ENCODE data around the gene PDE4D. TPM values are rescaled to one million over a fixed set of nuclear protein-coding genes. Genes with fewer than 3 reads are reported as not detected.

Gene PDE4D
- total and polyA plus RNA-seq, 2 donors (not counting 3 experiments of a cell fraction or from before 2014, with no cell fraction given): 34.5 to 51.2 TPM

DNA sequence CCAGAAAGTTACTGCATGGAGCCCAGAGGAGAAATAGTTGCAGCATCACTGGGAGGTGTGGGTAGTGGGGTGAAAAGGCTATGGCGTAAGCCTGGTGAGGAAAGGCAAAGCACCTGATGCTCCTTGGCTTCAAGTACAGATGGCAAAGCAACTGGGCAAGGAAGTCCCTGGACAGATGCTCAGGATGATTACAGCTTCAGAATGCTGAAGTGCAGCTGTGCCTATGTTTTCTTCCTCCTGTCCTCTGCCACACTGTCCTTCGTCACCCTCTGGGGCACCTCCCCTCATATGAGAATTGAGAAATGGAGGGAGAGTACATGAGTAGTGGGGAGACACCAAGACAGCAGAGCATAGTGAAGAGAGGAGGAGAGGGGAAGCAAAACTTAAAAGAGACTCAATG, 328.0 kb downstream of the PDE4D start:
- CTCF ChIA-PET: no interaction called here
- Histone ChIP-seq H3K79me2 (ENCODE audit: control insufficient read depth, insufficient read depth, low read length) (no peaks in the 10 kb centered on the region), H3K4me2 (ENCODE audit: insufficient read depth, low read length) (no peak overlapping the region), H3K36me3 (ENCODE audit: control insufficient read depth in 2 of 2, extremely low read depth in 1 of 2, insufficient read depth in 2 of 2, low read length in 2 of 2) (no peaks in the 10 kb centered on the region), H3K9ac (replicated peaks; ENCODE audit: extremely low read depth, insufficient read depth, low read length) (no peak overlapping the region), H3K9me3 (replicated peaks; ENCODE audit: control insufficient read depth, insufficient read depth, low read length) (no peaks in the 10 kb centered on the region), H3K9me1 (replicated peaks; ENCODE audit: control insufficient read depth, extremely low read depth, insufficient read depth, low read length) (no peaks in the 10 kb centered on the region), H3K27ac (ENCODE audit: insufficient read depth, low read depth, low read length) (no peak overlapping the region), H3K27me3 (ENCODE audit: control insufficient read depth in 2 of 2, insufficient read depth in 2 of 2, low read length in 2 of 2) (no peaks in the 10 kb centered on the region), H2AFZ (ENCODE audit: low read depth, low read length) (no peak overlapping the region), H3K4me3 (replicated peaks in 1 of 3; ENCODE audit: insufficient read depth in 1 of 3, low read depth in 1 of 3, low read length in 3 of 3) (no peak overlapping the region), H4K20me1 (replicated peaks; ENCODE audit: control insufficient read depth, extremely low read depth, insufficient read depth, low read length) (no peaks in the 10 kb centered on the region), H3K4me1 (ENCODE audit: control insufficient read depth, extremely low read depth, insufficient read depth, low read length) (peaks cover 34% of the 10 kb centered on the region)
- BruUV-seq (replicated peaks): no TSS peak
- dilution Hi-C loops (cut with MboI; ENCODE audit: extremely low pct_ligation_motif_present, low sequenced_read_pairs): no loop called here
- intact Hi-C loops (cut with micrococcal nuclease): no loop called here
- TF ChIP-seq, protein P1, sequence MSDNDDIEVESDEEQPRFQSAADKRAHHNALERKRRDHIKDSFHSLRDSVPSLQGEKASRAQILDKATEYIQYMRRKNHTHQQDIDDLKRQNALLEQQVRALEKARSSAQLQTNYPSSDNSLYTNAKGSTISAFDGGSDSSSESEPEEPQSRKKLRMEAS (IDR thresholded peaks at IDR 0.05; ENCODE audit: insufficient read depth, insufficient read length): no peak
- no peak for TF ChIP-seq FOS (IDR thresholded peaks at IDR 0.05; ENCODE audit: borderline replicate concordance, insufficient read depth, low read length)
- TF ChIP-seq POLR2AphosphoS5 (IDR thresholded peaks at IDR 0.05; ENCODE audit: insufficient read depth, low read depth, low read length): no peak
- no peak for TF ChIP-seq EZH2 (IDR thresholded peaks at IDR 0.05; ENCODE audit: borderline replicate concordance, low read depth, low read length, severe bottlenecking)
- no peak for TF ChIP-seq POLR2A (IDR thresholded peaks at IDR 0.05; ENCODE audit: low read depth, low read length)
- POLR2A ChIA-PET: no interaction called here
- FAIRE-seq (no peak), DNase-seq (ENCODE audit: low read depth, low spot score) (no peak)

DNA sequence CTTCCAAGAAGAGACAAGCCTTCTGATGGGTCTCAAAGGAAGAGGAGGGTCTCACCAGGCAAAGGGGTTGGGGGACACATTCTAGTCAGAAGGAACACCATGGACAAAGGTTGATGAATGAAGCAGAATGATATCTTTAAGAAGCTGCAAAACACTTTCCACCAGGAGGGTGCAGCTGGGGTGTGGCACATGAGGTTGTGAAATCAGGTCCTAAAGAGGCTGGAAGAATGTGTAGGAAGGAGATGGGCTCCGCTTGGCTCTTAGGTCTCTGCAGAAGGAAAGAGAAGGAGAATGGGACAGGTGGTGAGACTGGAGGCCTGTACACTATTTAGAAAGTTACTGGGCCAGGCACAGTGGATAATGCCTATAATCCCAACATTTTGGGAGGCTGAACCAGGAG, 328.6 kb downstream of the PDE4D start:
- no peak overlapping the region for H3K4me2 ChIP-seq (ENCODE audit: insufficient read depth, low read length)
- no peak for FAIRE-seq
- H3K4me1 ChIP-seq (ENCODE audit: control insufficient read depth, extremely low read depth, insufficient read depth, low read length): peaks cover 40% of the 10 kb centered on the region
- dilution Hi-C loops (cut with MboI; ENCODE audit: extremely low pct_ligation_motif_present, low sequenced_read_pairs): no loop called here
- no peak overlapping the region for H2AFZ ChIP-seq (ENCODE audit: low read depth, low read length)
- BruUV-seq (replicated peaks): no TSS peak
- H3K36me3 ChIP-seq (ENCODE audit: control insufficient read depth in 2 of 2, extremely low read depth in 1 of 2, insufficient read depth in 2 of 2, low read length in 2 of 2): no peaks in the 10 kb centered on the region
- no peak overlapping the region for H3K4me3 ChIP-seq (replicated peaks in 1 of 3; ENCODE audit: insufficient read depth in 1 of 3, low read depth in 1 of 3, low read length in 3 of 3)
- no peaks in the 10 kb centered on the region for H4K20me1 ChIP-seq (replicated peaks; ENCODE audit: control insufficient read depth, extremely low read depth, insufficient read depth, low read length)
- no peaks in the 10 kb centered on the region for H3K27me3 ChIP-seq (ENCODE audit: control insufficient read depth in 2 of 2, insufficient read depth in 2 of 2, low read length in 2 of 2)
- TF ChIP-seq FOS (IDR thresholded peaks at IDR 0.05; ENCODE audit: borderline replicate concordance, insufficient read depth, low read length) (no peak), POLR2A (IDR thresholded peaks at IDR 0.05; ENCODE audit: low read depth, low read length) (no peak), JUN (IDR thresholded peaks at IDR 0.05; ENCODE audit: borderline replicate concordance, insufficient read depth, insufficient read length, low read depth) (no peak), EZH2 (IDR thresholded peaks at IDR 0.05; ENCODE audit: borderline replicate concordance, low read depth, low read length, severe bottlenecking) (no peak), GATA2 (IDR thresholded peaks at IDR 0.05; ENCODE audit: insufficient read depth, insufficient read length, low read depth, low read length) (no peak), MYC (IDR thresholded peaks at IDR 0.05; ENCODE audit: low read depth, low read length) (no peak)
- TF ChIP-seq, protein P1 (IDR thresholded peaks at IDR 0.05; ENCODE audit: insufficient read depth, insufficient read length): no peak
- TF ChIP-seq, protein P2, sequence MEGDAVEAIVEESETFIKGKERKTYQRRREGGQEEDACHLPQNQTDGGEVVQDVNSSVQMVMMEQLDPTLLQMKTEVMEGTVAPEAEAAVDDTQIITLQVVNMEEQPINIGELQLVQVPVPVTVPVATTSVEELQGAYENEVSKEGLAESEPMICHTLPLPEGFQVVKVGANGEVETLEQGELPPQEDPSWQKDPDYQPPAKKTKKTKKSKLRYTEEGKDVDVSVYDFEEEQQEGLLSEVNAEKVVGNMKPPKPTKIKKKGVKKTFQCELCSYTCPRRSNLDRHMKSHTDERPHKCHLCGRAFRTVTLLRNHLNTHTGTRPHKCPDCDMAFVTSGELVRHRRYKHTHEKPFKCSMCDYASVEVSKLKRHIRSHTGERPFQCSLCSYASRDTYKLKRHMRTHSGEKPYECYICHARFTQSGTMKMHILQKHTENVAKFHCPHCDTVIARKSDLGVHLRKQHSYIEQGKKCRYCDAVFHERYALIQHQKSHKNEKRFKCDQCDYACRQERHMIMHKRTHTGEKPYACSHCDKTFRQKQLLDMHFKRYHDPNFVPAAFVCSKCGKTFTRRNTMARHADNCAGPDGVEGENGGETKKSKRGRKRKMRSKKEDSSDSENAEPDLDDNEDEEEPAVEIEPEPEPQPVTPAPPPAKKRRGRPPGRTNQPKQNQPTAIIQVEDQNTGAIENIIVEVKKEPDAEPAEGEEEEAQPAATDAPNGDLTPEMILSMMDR (IDR thresholded peaks at IDR 0.05; ENCODE audit: extremely low read depth in 1 of 2, insufficient read depth in 1 of 2, low read depth in 1 of 2, low read length in 2 of 2): no peak
- intact Hi-C loops (cut with micrococcal nuclease): no loop called here
- ChIA-PET CTCF (no interaction called here), POLR2A (no interaction called here)
- no peaks in the 10 kb centered on the region for H3K9me3 ChIP-seq (replicated peaks; ENCODE audit: control insufficient read depth, insufficient read depth, low read length)
- no peak overlapping the region for H3K27ac ChIP-seq (ENCODE audit: insufficient read depth, low read depth, low read length)
- no peak for DNase-seq (ENCODE audit: low read depth, low spot score)
- no peak overlapping the region for H3K9ac ChIP-seq (replicated peaks; ENCODE audit: extremely low read depth, insufficient read depth, low read length)
- no peaks in the 10 kb centered on the region for H3K79me2 ChIP-seq (ENCODE audit: control insufficient read depth, insufficient read depth, low read length)
- no peaks in the 10 kb centered on the region for H3K9me1 ChIP-seq (replicated peaks; ENCODE audit: control insufficient read depth, extremely low read depth, insufficient read depth, low read length)

Measured in endothelial cell of umbilical vein (primary cell).